Right lung (tissue), 5 donors: Measurements from ENCODE around the gene LILRB3. TPM values are rescaled to one million over a fixed set of nuclear protein-coding genes. Genes with fewer than 3 reads are reported as not detected.
"Not testable (repeated sequence)": the region's sequence is repeated elsewhere in the genome, so short reads cannot be mapped to it uniquely, and the experiment has no call there.

ENCODE experiments used
- DNase-seq, 2 donors: peaks; one replicate each; pipeline ENCODE4 v3.0.0-alpha.2; 2013
- polyA plus RNA-seq, 5 donors: library from polyadenylated mRNA; unstranded; fragments of 120-200 nt; gene quantifications; one replicate each; pipeline versions ENCODE4 v1.2.1 to v1.2.3, GENCODE V29; 2013; ENCODE audit warnings: inconsistent platforms in 1 of 5, low replicate concordance in 1 of 5; ENCODE audit not compliant: insufficient read length in 5 of 5, insufficient read depth in 1 of 5

The LILRB3 gene
- polyA plus RNA-seq, 5 donors: 1.4 to 2.9 (median 2.3) TPM

DNA sequence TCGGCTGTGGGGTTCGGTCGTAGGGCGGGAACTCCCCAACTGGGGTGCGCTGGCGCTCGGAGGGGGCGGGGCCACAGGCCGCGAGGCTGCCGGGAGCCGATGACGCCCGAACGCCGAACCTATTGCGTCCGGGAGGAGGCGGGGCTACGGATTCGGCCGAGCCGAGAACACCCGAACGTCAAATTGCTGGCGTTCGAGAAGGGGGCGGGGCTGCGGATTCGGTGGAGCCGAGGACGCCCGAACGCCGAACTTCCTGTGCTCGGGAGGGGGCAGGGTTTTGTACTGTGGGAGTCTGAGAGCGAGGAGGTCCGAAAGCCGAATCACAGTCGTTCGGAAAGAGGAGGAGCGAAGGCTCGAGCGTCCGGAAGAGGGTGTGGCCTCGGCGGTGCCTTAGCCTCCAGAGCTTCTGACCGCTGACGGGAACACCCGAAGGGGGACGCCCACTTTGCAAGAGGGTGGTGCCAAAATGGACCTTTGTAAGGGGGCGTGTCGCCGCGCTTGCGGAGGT, 32.2 kb downstream of the LILRB3 start:
- peak; percentile 100 for DNase-seq

DNA sequence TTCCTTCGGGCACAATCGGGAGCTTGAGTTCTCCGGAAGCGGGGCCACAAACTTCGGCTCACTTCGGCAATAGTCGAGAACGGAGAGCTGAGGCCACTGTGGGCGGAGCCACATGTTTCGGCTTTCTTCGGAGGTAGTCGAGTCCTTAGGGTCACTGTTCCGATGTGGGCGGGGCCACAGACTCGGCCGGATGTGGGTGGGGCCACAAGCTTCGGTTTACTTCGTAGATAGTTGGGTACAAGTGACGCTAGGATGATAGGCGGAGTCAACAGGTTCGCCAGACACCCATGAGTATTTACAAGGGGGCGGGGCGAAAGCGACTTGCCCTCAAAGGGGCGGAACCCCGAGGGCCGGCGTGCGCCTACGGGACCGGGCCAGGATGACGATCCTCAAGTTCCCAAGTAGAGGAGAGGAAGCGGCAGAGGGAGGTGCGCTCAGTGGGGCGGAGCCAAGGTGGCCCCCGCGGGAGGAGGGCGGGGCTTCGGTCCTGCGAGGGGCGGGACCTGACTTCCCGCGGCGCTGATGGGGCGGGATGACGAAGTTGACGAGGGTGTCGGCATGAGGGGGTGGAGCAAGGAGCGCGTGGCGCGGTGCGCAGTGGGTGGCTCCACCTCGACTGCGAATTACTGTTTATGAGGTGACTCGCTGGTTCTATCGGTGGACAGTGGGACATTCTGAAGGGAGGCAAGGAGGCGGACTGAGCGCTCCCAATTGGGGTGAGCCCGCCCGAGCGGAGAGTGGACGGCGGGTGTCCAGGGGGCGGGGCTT, 32.9 kb downstream of the LILRB3 start:
- DNase-seq: peak; percentile 100

GRCh38 chr19:54189145-54189734, 33.6 kb downstream of the LILRB3 start, which contains the start of gene MBOAT7:
Gene MBOAT7 (minus strand): TSS chr19:54189580. CDS start chr19:54188508, 1,072 bp downstream.
- DNase-seq: no peak

DNA sequence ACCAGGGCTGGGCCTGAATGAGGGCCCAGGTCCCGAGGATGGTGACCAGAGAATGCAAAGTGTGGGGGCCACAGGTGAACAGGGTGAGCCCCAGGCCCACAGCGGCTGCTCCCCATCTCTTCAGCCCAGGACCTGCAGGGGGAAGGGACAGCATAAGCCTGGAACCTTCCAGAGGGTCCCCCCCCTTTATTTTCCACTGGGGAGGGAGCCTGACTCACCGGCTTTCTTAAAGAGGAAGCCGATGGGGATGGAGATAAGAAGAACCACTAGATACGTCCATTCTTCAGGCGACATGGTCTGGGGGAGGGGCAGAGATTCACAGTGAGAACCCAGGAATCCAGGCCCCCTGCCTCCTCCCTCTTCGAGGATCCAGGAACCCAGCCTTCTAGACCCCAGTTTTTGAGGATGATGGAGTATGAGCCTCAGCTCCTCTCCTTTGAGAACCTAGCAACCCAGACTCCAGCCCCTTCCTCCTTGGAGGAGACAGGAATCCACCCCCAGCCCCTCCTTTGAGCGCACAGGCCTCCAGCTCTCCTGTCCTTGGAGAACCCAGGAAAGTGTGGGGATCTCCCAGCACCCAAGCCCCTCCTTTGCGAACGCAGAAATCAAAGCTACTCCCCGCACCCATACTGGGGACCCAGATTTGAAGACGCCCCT, 34.5 kb downstream of the LILRB3 start:
- DNase-seq: no peak

DNA sequence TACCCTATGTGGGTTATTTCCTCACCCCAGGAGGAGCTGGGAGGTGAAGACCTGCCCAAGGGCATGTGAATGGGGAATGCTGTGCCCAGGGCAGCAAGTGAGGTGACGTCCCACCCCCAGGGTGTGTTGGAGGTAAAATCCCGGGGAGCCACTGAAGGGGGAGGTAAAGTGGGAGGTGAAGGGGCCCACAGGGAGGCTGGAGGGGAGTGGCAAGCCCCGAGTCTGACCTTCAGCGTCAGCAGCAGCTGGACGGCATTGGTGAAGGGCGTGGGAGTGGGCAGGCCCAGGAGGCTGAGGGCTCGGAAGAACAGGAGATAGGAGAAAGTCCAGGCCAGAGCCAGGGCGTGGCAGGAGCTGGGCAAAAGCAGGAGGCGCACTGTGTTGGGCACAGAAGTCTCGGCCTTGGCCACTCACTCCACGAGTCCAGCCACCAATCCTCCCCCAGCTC, 35.8 kb downstream of the LILRB3 start:
- DNase-seq: no peak

GRCh38 chr19:54186351-54186750, 36.5 kb downstream of the LILRB3 start:
- no peak for DNase-seq

GRCh38 chr19:54183431-54183830, 39.4 kb downstream of the LILRB3 start:
- DNase-seq: no peak

GRCh38 chr19:54181894-54182293, 40.9 kb downstream of the LILRB3 start:
- not testable (repeated sequence) for DNase-seq

GRCh38 chr19:54180691-54181091, 42.1 kb downstream of the LILRB3 start:
- no peak for DNase-seq

DNA sequence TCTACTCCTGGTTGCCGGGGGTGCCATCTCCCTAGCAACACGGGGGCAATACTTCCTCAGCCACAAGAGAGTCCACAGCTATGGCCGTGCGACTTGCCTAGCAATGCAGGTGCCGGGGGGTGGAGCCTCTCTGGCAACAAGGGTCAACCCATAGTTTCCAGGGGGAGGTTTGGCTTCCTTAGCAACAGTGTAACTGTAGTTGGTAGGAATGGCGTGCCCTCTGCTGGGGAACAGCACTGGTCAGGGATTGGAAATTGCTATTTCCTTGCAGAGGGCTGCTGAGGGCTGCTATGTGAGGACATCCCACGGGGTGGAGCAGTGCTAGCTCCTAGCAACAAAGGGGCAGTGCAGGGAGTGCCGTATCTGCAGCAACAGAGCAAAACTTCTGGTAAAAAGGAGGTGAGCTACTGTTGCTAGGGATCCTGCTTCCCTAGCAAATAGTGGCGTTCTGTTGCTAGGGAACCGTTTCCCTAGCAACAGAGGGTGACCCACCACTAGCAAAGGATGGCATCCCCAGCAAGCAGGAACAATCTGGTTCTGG, 42.8 kb downstream of the LILRB3 start:
- no peak for DNase-seq

DNA sequence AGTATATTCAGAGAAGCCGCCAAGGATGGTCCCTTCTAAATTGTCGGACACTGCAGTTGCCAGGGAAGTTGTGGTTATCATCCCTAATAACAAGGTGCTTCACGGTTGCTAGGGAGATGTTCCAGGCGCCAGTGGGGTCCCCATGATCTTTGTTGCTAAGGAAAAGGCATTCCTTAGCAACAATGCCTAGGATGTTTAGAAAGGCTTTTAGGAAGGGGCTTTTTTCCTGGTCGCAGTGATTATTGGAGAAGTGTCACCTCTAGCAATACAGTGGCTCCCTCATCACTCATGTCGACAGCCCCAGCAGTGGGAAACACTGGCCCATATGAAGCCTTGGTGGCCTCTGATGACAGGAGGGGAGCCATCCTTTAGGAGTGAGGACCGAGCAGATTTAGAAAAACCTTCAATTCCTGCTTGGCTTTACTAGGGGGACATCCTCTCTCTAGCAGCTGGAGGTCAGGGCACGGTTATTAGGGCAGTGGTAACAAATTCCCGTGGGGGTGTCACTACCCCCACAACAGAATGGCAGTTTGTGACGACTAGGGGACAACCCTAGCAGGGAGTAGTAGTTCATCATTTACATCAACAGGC, 43.5 kb downstream of the LILRB3 start:
- DNase-seq: no peak

DNA sequence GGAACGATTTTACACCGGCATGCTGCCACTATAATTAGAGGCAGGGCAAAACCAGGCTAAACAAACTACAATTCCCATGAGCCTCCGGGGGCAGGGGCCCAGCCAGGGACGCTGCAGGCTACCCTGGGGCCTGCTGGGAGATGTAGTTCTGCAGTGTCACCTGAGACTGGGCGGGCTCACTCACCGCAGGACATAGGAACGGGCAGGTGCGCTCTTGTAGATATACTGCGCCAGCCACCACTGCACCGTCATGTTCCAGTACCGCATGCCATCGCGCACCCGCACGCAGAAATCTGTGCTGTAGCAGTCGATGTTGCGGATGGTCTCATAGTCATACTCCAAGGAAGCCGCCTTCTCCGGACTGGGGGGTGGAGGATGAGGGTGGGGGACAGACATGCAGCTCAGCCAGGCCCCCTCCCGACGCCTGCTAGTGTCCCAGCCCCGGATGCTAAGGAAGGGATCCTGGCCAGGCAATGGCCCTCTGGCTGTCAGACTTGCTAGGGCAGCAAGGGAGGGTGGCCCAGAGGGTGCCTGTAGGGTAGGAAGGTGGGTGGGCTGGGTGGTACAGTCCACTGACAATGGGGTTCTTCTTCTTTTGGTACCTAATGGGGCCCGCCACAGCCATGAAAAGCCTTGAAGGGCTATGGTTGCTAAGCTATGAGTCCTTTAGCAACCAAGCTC, 44.1 kb downstream of the LILRB3 start:
- no peak for DNase-seq

GRCh38 chr19:54173951-54174834, 48.6 kb downstream of the LILRB3 start:
- DNase-seq: no peak

DNA sequence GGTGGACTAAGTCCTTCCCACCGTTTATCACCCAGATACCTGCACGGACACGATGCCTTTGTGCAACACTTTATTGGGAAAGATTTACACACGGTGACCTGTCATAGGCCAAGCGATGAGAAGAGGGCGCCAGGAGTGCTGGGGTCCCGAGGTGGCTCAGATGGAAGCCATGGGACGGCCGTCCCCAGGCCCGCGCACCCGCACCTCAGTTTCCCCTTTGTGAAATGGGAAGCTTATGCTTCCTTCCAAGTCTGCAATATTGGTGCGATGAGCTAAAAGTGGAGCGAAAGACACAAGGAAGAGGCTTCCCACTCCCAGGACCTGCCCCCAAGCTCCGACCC, 49.5 kb downstream of the LILRB3 start:
- DNase-seq: no peak

GRCh38 chr19:54172471-54173358, 50.1 kb downstream of the LILRB3 start, which contains the start of gene TMC4:
Gene TMC4 (minus strand): TSS chr19:54173160. CDS start chr19:54173117, 43 bp downstream.
- DNase-seq: peak in 1 of 2 donors; percentile 38

DNA sequence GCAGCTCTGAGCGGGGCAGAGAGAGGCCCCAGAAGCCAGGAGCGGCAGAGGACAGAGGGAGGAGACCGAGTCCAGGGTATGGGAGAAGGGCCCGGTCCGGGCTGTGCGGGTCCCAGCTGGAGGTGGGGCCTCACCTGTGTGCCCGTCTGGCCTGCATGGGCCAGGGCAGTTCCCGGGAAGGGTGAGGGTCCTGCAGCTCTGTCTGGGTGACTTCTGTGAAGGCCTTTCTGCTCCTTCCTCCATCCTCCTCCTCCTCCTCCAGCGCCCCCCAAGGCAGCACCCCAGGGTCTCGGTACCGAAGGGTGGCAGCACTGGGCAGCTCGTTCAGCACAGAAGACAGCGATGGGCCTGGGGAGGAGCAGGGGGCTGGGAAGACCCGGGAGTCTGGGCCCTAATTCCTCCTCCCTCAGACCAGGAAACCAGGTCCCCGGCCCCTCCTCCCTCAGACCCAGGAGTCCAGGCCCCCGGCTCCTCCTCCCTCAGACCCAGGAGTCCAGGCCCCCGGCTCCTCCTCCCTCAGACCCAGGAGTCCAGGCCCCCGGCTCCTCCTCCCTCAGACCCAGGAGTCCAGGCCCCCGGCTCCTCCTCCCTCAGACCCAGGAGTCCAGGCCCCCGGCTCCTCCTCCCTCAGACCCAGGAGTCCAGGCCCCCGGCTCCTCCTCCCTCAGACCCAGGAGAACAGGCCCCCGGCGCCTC, 50.9 kb downstream of the LILRB3 start:
- DNase-seq: not testable (repeated sequence)

GRCh38 chr19:54169149-54169740, 53.6 kb downstream of the LILRB3 start:
- DNase-seq: no peak
